Dermis microvascular lymphatic vessel endothelial cell (primary cell): ENCODE data around the gene FARP2. TPM values are rescaled to one million over a fixed set of nuclear protein-coding genes. Genes with fewer than 3 reads are reported as not detected.
"Not testable (repeated sequence)": the region's sequence is repeated elsewhere in the genome, so short reads cannot be mapped to it uniquely, and the experiment has no call there.

ENCODE experiments used
- DNase-seq, 2 donors: peaks; one replicate each; pipeline versions ENCODE4 v3.0.0 to v3.0.0-alpha.2; 2010; ENCODE audit warnings: low read depth in 2 of 2
- total RNA-seq: library from RNA; depleted of rRNA; stranded (reverse); fragments of >200 nt; gene quantifications from 2 replicates; pipeline ENCODE4 v1.2.1, GENCODE V29; 2014

FARP2 gene
- total RNA-seq, 1 donor from 2014 or later, result 29.4 TPM

GRCh38 chr2:241501551-241501950, 145.5 kb downstream of the FARP2 start:
- no peak for DNase-seq

DNA sequence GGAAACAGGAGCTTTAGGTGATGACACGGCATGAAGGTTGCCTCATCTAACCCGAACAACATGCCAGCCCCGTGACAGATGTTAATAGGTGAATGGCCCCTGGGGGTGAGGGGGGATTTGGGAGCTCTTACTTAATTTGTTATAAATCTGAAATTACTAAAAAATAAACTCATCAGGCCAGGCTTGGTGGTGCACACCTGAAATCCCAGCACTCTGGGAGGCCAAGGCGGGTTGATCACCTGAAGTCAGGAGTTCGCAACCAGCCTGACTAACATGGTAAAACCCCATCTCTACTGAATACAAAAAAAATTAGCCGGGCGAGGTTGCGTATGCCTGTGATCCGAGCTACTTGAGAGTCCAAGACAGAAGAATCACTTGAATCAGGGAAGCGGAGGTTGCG, 146.2 kb downstream of the FARP2 start:
- no peak for DNase-seq

- no peak for DNase-seq
These were observed 147.8 kb downstream of the FARP2 start for GRCh38 chr2:241503776-241504392.

DNA sequence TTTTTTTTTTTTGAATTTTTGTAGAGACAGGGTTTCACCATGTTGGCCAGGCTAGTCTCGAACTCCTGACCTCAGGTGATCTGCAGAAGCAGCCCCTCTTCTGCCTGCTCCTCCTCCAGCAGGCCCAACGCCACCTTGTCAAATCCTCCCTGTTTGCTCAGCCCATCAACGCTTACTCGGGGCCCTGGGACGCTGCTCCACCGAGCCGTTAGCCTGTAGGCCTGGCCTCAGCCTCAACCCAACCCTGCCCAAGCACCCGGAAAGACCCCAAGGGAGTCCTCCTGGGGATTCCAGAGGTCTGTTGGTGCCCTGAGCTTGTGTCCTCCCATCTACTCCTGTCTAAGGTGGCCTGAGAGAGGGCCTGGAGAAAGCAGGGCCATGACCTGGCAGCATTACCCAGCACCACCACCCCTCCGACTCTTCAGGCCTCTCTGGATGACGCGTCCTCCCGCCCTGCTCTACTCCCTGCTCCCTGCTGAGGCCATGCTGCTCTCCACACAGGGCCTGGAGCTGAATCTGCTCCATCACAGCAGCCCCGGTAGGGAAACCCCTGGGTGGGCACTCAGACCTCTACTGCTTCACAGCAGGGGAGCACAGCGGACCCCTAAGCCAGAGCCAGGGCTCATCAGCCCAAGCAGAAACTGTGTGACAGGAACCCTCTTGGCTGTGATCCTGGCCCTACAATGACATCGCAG, 149.1 kb downstream of the FARP2 start:
- DNase-seq, result no peak

DNA sequence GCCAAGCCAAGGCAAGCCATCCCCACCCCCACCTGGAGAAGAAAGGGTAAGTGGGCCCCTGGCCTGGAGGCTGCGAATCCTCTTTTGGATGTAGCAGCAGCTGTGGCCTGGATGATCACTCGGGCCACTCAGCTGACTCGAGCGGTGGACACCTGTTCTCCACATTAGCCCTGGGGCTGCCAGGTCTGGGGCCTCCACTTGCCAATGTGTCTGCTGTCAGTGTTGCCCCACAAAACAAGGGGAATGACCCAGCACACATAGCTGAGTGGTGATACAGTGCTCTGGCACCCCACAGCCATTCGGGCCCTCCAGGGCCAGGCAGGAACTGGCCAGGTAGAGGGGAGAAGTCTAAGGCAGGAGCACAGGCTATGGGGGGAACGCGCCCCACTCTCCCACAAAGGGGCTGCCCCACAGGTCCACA, 149.7 kb downstream of the FARP2 start:
- DNase-seq, result no peak

DNA sequence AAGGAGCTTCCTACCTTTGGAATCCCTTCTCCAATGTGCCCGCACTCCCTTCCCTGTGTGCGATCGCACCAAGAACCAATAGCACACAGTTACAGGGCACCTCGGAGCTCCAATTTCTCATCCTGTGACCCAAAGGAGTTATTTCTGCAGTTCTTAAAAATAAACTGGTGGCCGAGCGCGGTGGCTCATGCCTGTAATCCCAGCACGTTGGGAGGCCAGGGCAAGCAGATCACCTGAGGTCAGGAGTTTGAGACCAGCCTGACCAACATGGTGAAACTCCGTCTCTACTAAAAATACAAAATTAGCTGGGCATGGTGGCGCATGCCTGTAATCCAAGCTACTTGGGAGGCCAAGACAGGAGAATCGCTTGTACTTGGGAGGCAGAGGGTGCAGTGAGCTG, 150.2 kb downstream of the FARP2 start:
- DNase-seq, result not testable (repeated sequence)

DNA sequence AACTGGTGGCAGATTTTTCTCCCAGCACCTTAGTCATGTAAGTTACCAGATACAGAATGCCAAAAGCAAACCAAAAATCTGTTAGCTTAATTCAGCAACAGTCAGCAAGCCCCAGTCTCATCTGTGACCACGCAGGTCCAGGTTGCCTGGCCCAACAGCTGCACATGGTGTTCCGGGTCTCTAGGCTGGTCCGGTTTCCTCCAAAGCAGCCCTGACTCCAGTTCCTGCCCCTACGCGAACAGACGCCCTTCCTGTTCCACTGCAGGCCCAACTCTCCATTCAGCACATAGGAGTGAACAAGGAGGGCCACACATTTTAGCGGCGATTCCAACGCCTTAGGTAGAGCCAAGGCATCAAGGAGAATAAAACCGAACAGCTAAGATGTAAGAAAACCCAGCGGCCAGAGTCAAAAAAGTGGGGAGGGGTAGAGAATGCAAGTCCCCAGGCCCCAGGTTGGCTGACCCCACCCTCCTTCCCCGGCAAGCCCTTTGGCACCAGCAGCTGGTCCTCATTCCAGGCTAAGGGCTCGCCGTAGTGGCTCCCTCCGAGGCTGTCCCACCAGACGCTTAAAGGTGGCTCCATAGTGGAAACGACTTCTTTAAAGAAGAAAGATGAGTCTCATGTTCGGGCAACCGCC, 150.8 kb downstream of the FARP2 start:
- peak; percentile 38 to 62 for DNase-seq

DNA sequence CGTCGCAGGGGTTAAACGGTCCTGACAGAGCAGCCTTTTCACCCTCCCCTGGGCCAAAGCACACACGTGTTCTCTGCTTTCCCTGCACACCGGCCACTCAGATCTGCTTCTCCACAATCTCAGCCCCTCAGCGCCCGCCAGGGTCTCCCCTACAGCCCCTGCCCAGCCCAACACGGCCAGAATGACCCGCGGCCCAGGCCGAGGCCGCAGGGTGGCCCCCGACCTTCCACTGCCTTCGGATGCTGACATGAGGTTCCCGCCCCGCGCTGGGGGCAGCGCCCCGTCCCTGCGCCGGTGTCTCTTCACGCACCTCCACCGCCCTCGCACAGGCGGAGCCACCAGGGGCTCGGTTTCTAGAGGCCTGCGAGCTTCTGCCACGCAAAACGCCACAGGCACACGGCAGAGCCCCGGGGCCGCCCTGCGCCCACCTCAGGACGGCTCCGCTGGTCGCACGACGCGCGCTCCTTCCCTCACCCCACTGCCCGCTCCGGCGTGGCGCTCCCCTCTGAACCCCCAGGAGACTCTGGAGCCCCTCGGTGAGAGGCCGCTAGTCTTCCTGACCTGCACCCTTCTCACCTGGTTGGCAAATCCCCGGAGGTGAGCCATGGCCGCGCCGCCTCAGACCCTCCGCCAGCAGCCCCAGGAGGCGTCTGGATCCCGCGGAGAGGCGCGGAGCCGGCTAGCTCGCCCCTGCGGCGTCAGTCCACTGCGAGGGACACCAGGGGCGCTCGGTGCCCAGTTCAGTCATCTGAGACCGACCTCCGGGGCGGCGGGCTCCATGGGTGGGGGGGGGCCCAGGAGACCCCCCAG, 151.6 kb downstream of the FARP2 start:
- DNase-seq, result peak in 1 of 2 donors; percentile 68

GRCh38 chr2:241508240-241509154, 152.4 kb downstream of the FARP2 start, which contains the start of gene STK25:
TSS of gene STK25 (minus strand) at chr2:241508584. CDS start at chr2:241508035, 549 bp downstream.
- DNase-seq, result peak; percentile 95 to 99

GRCh38 chr2:241509155-241509784, 153.2 kb downstream of the FARP2 start:
- DNase-seq, result no peak

GRCh38 chr2:241511091-241511741, 155.1 kb downstream of the FARP2 start:
- no peak for DNase-seq

DNA sequence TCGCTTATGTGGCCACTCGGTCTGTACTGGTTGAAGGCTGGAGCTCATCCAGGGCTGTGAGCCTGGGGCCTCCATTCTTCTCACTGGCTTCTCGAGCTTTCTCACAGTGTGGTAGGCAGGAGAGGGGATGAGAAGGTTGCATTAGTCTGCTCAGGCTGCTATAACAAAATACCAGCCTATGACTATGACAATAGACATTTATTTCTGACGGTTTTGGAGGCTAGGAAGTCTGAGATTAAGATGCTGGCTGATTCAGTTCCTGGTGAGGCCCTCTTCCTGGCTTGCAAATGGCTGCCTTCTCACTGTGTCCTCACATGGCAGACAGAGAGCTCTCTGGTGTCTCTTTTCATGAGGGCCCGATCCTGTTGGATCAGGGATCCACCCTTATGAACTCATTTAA, 158.5 kb downstream of the FARP2 start:
- DNase-seq, result no peak

- no peak for DNase-seq
These were observed 159.1 kb downstream of the FARP2 start for GRCh38 chr2:241514986-241515737.

- no peak for DNase-seq
These were observed 160.5 kb downstream of the FARP2 start for GRCh38 chr2:241516520-241516965.

- DNase-seq, result no peak
These were observed 161.2 kb downstream of the FARP2 start for GRCh38 chr2:241517297-241517696.

DNA sequence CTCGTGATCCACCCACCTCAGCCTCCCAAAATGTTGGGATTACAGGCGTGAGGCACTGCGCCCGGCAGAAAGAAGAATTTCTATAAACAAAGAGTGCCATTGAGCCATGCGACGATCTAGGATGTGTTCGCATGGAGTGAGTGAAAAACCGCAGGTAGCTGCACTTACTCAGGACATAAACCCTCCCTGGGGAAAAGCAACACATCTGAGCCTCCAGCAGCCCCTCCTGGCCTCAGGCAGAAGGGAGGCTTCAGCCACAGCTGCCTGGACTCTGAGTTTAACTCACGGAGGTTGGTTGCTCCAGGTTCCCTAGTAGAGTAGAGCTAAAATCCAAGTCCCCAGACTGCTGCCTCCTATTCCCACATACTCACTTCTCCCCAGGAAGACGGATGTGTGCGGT, 163.6 kb downstream of the FARP2 start:
- no peak for DNase-seq

DNA sequence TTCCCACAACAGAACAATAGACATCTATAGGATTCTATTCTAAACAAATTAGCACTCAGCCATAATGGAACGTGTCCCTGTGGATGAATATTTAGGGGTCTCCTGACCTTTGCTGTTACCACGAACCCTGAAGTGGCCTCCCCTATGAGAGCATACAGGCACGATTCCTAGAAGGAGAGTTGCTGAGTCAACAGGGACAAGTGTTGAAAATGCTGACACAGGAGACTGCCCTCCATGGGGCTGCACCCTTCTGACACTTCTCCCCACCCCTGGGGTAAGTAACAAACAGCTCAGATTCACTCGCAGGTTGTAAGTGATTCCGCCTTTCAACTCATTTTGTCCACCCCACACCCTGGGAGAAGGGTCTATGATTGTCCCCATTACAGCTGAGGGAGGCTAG, 166.4 kb downstream of the FARP2 start:
- DNase-seq, result no peak

- not testable (repeated sequence) for DNase-seq
These were observed 170.0 kb downstream of the FARP2 start for GRCh38 chr2:241525818-241526780.
